H1 (cell line): ENCODE data around the gene LZTFL1. TPM values are rescaled to one million over a fixed set of nuclear protein-coding genes. Genes with fewer than 3 reads are reported as not detected.
A peak's percentile ranks its signal among the peaks of the same experiment; 100 is the strongest.

Experiments used
- CTCF ChIA-PET: fragments of 300-600 bp; sonication (Branson Sonifier 250); formaldehyde crosslinking; loops from one replicate; lab custom pipeline; 2021; ENCODE audit not compliant: partially characterized antibody; lab: Charles Lee
- POLR2A ChIA-PET: fragments of 300-600 bp; sonication (Branson Sonifier 250); formaldehyde crosslinking; loops from one replicate; lab custom pipeline; 2021; ENCODE audit warnings: inconsistent platforms; ENCODE audit not compliant: partially characterized antibody; lab: Charles Lee
- DNase-seq, 2 experiments: peaks; one replicate each; pipeline versions ENCODE4 v3.0.0 to v3.0.0-alpha.2; 2010 to 2022; ENCODE audit warnings: low spot score in 2 of 2, low read depth in 1 of 2, mixed read lengths in 1 of 2
- FAIRE-seq: peaks from 2 replicates; lab custom pipeline; 2011; peaks lifted over from hg19 to GRCh38; lab: Jason Lieb, UNC
- H2AFZ ChIP-seq: 2 replicates; pipeline ENCODE4 v1.8.1; 2012; ENCODE audit warnings: low read length, inconsistent platforms
- H2AK5ac ChIP-seq: 2 replicates; pipeline ENCODE4 v1.6.1; 2013; ENCODE audit warnings: low read depth, low read length
- H2BK120ac ChIP-seq: replicated peaks from 2 replicates; pipeline ENCODE3; 2013; ENCODE audit warnings: low read depth, low read length, inconsistent platforms
- H2BK12ac ChIP-seq: 2 replicates; pipeline ENCODE4 v1.6.1; 2013; ENCODE audit warnings: low read depth, low read length
- H2BK15ac ChIP-seq: 2 replicates; pipeline ENCODE4 v1.6.1; 2013; ENCODE audit warnings: low read length
- H2BK20ac ChIP-seq: 2 replicates; pipeline ENCODE4 v1.6.1; 2013; ENCODE audit warnings: low read length
- H2BK5ac ChIP-seq: 2 replicates; pipeline ENCODE4 v1.6.1; 2013; ENCODE audit warnings: low read depth, low read length
- H3K14ac ChIP-seq: 2 replicates; pipeline ENCODE4 v1.6.1; 2013; ENCODE audit warnings: inconsistent platforms; ENCODE audit not compliant: insufficient read length
- H3K18ac ChIP-seq: 2 replicates; pipeline ENCODE4 v1.6.1; 2013; ENCODE audit warnings: low read length; ENCODE audit errors: extremely low read depth
- H3K23ac ChIP-seq: 2 replicates; pipeline ENCODE4 v1.6.1; 2013; ENCODE audit warnings: inconsistent platforms; ENCODE audit not compliant: insufficient read length
- H3K23me2 ChIP-seq: 2 replicates; pipeline ENCODE4 v1.6.1; 2013; ENCODE audit warnings: low read depth, low read length
- H3K27ac ChIP-seq: 2 replicates; pipeline ENCODE4 v1.6.1; 2011; ENCODE audit warnings: low read depth, low read length, inconsistent platforms
- H3K27me3 ChIP-seq, 4 experiments: replicated peaks in 1 of 4; 1 replicate in 1 of 4; 2 replicates in 3 of 4; pipeline versions ENCODE4 v1.6.1 to v1.8.1; 2011 to 2013; ENCODE audit warnings: low read length in 3 of 4, mild to moderate bottlenecking in 3 of 4, inconsistent platforms in 2 of 4, mixed read lengths in 2 of 4, moderate library complexity in 1 of 4; ENCODE audit not compliant: control insufficient read depth in 3 of 4, insufficient read depth in 3 of 4; ENCODE audit errors: extremely low read depth in 1 of 4
- H3K36me3 ChIP-seq, 4 experiments: 2 replicates each; pipeline versions ENCODE4 v1.6.1 to v1.8.1; 2011 to 2013; ENCODE audit warnings: mild to moderate bottlenecking in 4 of 4, low read length in 3 of 4, moderate library complexity in 2 of 4, control low read depth in 1 of 4, inconsistent platforms in 1 of 4; ENCODE audit not compliant: insufficient read depth in 4 of 4, control insufficient read depth in 2 of 4
- H3K4ac ChIP-seq: replicated peaks from 2 replicates; pipeline ENCODE3; 2013; ENCODE audit warnings: low read length, low read depth, mixed read lengths, inconsistent platforms; ENCODE audit not compliant: insufficient read length
- H3K4me1 ChIP-seq, 4 experiments: replicated peaks in 1 of 4; 1 replicate in 1 of 4; 2 replicates in 3 of 4; pipeline versions ENCODE4 v1.6.1 to v1.8.1; 2011 to 2013; ENCODE audit warnings: low read length in 3 of 4, inconsistent platforms in 2 of 4, mixed read lengths in 1 of 4; ENCODE audit not compliant: insufficient read depth in 4 of 4, control insufficient read depth in 3 of 4
- H3K4me2 ChIP-seq, 2 experiments: 2 replicates each; pipeline versions ENCODE4 v1.6.1 to v1.8.1; 2011 to 2013; ENCODE audit warnings: low read depth in 2 of 2, low read length in 2 of 2, control low read depth in 1 of 2, inconsistent platforms in 1 of 2, mild to moderate bottlenecking in 1 of 2; ENCODE audit not compliant: insufficient read depth in 1 of 2
- H3K4me3 ChIP-seq, 4 experiments: fragments of 200-600, 300-600 bp in 1 of 4; sonication (generic), shearing (Covaris generic), sonication (Bioruptor Twin) in 1 of 4; 2 replicates each; pipeline versions ENCODE4 v1.5.1 to v1.8.1; 2011 to 2016; ENCODE audit warnings: low read length in 4 of 4, low read depth in 3 of 4, control low read depth in 2 of 4, inconsistent platforms in 2 of 4, mild to moderate bottlenecking in 2 of 4, mixed read lengths in 1 of 4, moderate library complexity in 1 of 4; ENCODE audit not compliant: insufficient read depth in 2 of 4; ENCODE audit errors: extremely low read depth in 1 of 4
- H3K56ac ChIP-seq: replicated peaks from 2 replicates; pipeline ENCODE3; 2013; ENCODE audit warnings: low read depth, mild to moderate bottlenecking, mixed read lengths, low read length, inconsistent platforms; ENCODE audit not compliant: insufficient read length
- H3K79me1 ChIP-seq: 2 replicates; pipeline ENCODE4 v1.6.1; 2013; ENCODE audit warnings: low read depth, low read length, control low read depth
- H3K79me2 ChIP-seq, 2 experiments: 2 replicates each; pipeline versions ENCODE4 v1.6.1 to v1.8.1; 2012 to 2013; ENCODE audit warnings: low read length in 2 of 2, mild to moderate bottlenecking in 2 of 2, inconsistent platforms in 1 of 2; ENCODE audit not compliant: insufficient read depth in 2 of 2, control insufficient read depth in 1 of 2
- H3K9ac ChIP-seq, 4 experiments: replicated peaks in 1 of 4; 1 replicate in 1 of 4; 2 replicates in 3 of 4; pipeline versions ENCODE4 v1.6.1 to v1.8.1; 2011 to 2013; ENCODE audit warnings: low read depth in 3 of 4, low read length in 3 of 4, control low read depth in 2 of 4, mild to moderate bottlenecking in 2 of 4, moderate library complexity in 2 of 4, inconsistent platforms in 1 of 4; ENCODE audit errors: extremely low read depth in 1 of 4
- H3K9me3 ChIP-seq, 2 experiments: 2 replicates each; pipeline versions ENCODE4 v1.6.1 to v1.8.1; 2012 to 2013; ENCODE audit warnings: mild to moderate bottlenecking in 2 of 2, moderate library complexity in 2 of 2, control low read depth in 1 of 2, inconsistent platforms in 1 of 2, low read depth in 1 of 2, low read length in 1 of 2, mixed read lengths in 1 of 2; ENCODE audit not compliant: insufficient read depth in 2 of 2
- H4K20me1 ChIP-seq, 2 experiments: replicated peaks in 1 of 2; 2 replicates each; pipeline versions ENCODE3 to v1.8.1; 2011 to 2013; ENCODE audit warnings: inconsistent platforms in 2 of 2, low read length in 2 of 2, mild to moderate bottlenecking in 1 of 2; ENCODE audit not compliant: insufficient read depth in 2 of 2, control insufficient read depth in 1 of 2
- H4K5ac ChIP-seq: 2 replicates; pipeline ENCODE4 v1.6.1; 2013; ENCODE audit warnings: low read length, low read depth, mixed read lengths, inconsistent platforms; ENCODE audit not compliant: insufficient read length
- H4K8ac ChIP-seq: 2 replicates; pipeline ENCODE4 v1.8.0; 2013; ENCODE audit warnings: mild to moderate bottlenecking, moderate library complexity, low read length, inconsistent platforms; ENCODE audit not compliant: insufficient read depth; ENCODE audit errors: extremely low read depth
- H4K91ac ChIP-seq: replicated peaks from 2 replicates; pipeline ENCODE3; 2013; ENCODE audit warnings: low read length, mixed read lengths, inconsistent platforms; ENCODE audit not compliant: insufficient read length
- CBX8 ChIP-seq: fragments of 300-800, 300-1000 bp; sonication (generic); IDR thresholded peaks from 2 replicates; pipeline ENCODE4 v1.7.1; 2016; ENCODE audit warnings: low read depth, low read length, borderline replicate concordance
- EZH2 ChIP-seq: fragments of 200-600 bp; sonication (generic); IDR thresholded peaks from 2 replicates; pipeline ENCODE4 v1.7.1; 2012; ENCODE audit warnings: low read depth, mild to moderate bottlenecking, moderate library complexity, low read length, inconsistent platforms; ENCODE audit not compliant: severe bottlenecking
- WGBS, 2 experiments: shearing (Covaris generic) in 1 of 2; methylation state at CpG; one replicate each; pipeline versions ENCODE4 v1.1.6 to v1.1.7; 2013 to 2015; ENCODE audit warnings: low lambda C conversion rate in 2 of 2, mixed read lengths in 2 of 2, inconsistent platforms in 1 of 2, low coverage in 1 of 2, missing lambda C conversion rate in 1 of 2; ENCODE audit not compliant: insufficient replicate concordance in 2 of 2, insufficient coverage in 1 of 2, insufficient read length in 1 of 2; ENCODE audit errors: extremely low coverage in 1 of 2, missing lambda C conversion rate in 1 of 2; 5-methylcytosine and 5-hydroxymethylcytosine counted together
- polyA plus RNA-seq, 7 experiments: library from polyadenylated mRNA; depleted of rRNA in 3 of 7; stranded (reverse) in 5 of 7; unstranded in 2 of 7; fragments of >200 nt in 5 of 7; fragments of 200-250 nt in 2 of 7; gene quantifications; 1 replicate in 5 of 7; 2 replicates in 1 of 7; 4 replicates in 1 of 7; pipeline versions ENCODE4 v1.2.1 to v1.2.3, GENCODE V29; 2011 to 2013; ENCODE audit warnings: missing spikeins in 2 of 7, mixed read lengths in 2 of 7
- total RNA-seq: library from RNA; stranded (reverse); fragmentation: NEBNext Ultra II Directional; extraction: Animal tissue kit (Norgen Biotek cat#: 25700); gene quantifications from 2 replicates; pipeline ENCODE4 v1.2.1, GENCODE V29; 2021
- TF ChIP-seq, protein P1 (sequence below): IDR thresholded peaks from 2 replicates; pipeline ENCODE4 v1.6.1; 2012; ENCODE audit warnings: low read length, inconsistent platforms

Gene LZTFL1
- total and polyA plus RNA-seq, 2 of the 8 experiments (the other 6 are each of a cell fraction or from before 2014, with no cell fraction given), result 8.7 to 11.5 TPM

DNA sequence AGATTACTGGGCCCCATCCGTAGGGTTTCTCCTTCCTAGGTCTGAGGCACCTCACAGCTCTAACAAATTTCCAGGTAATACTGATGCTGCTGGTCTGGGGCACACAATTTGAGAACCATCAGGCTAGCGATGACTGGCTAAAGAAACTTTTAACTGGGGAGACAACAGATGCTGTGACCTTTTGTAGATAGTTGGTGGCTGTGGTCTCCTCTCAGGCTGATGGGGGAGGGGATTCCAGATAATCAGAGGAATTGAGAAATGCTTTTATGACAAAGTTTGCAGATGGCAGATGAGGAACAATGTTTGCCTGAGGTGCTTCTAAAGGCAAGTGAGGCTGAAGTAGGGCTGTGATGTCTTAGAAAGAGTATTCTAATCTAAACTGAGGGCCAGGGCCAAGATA lies 30.6 kb upstream of the LZTFL1 start:
- Histone ChIP-seq H2BK5ac (no peak overlapping the region), H3K56ac (no peak overlapping the region), H3K14ac (no peak overlapping the region), H2AK5ac (no peak overlapping the region), H2BK120ac (no peak overlapping the region), H3K23me2 (no peaks in the 10 kb centered on the region), H3K9me3 (no peaks in the 10 kb centered on the region), H2BK20ac (no peak overlapping the region), H3K4me2 (no peak overlapping the region), H3K4me3 (no peak overlapping the region), H3K27ac (no peak overlapping the region), H3K18ac (no peak overlapping the region), H4K8ac (no peak overlapping the region)
- TF ChIP-seq EZH2 (no peak), CBX8 (no peak)
- TF ChIP-seq, protein P1, sequence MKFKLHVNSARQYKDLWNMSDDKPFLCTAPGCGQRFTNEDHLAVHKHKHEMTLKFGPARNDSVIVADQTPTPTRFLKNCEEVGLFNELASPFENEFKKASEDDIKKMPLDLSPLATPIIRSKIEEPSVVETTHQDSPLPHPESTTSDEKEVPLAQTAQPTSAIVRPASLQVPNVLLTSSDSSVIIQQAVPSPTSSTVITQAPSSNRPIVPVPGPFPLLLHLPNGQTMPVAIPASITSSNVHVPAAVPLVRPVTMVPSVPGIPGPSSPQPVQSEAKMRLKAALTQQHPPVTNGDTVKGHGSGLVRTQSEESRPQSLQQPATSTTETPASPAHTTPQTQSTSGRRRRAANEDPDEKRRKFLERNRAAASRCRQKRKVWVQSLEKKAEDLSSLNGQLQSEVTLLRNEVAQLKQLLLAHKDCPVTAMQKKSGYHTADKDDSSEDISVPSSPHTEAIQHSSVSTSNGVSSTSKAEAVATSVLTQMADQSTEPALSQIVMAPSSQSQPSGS, result no peak
- TF ChIP-seq, all 59 proteins: peak for 0
- Histone ChIP-seq H2BK15ac (no peak overlapping the region), H3K36me3 (no peaks in the 10 kb centered on the region), H3K27me3 (0 out of 7 replicates have a peak, but pooled peaks cover 0 to 3% (median 0%) of the 10 kb centered on the region in 4 experiments), H3K4ac (no peak overlapping the region), H4K20me1 (no peaks in the 10 kb centered on the region), H3K9ac (no peak overlapping the region), H4K5ac (no peak overlapping the region), H2AFZ (0 out of 2 replicates have a peak overlapping the region, but pooled peaks have one; percentile 60), H4K91ac (no peak overlapping the region), H2BK12ac (no peak overlapping the region), H3K79me2 (no peaks in the 10 kb centered on the region), H3K4me1 (peaks cover 0 to 4% (median 2%) of the 10 kb centered on the region in 4 experiments; a peak in 2 of 7 replicates), H3K79me1 (no peaks in the 10 kb centered on the region; the same call in 1 of the 2 replicates), H3K23ac (no peak overlapping the region)
- DNase-seq, result no peak
- FAIRE-seq, result no peak
- ChIA-PET CTCF (interaction anchor here (1.0 to 2.1 kb wide), 2 partner anchors 11 to 28 kb away, joined by 3 to 6 read pairs; no protein-coding TSS in a partner anchor), POLR2A (interaction anchor here (0.7 kb wide), 1 partner anchor 374 kb away, joined by 3 read pairs; no protein-coding TSS in a partner anchor)
- 81% methylated on average over 2 of the region's 2 CpGs; no CpG with 5 or more reads in 1 of the 2 experiments for WGBS, 2 experiments
